ELF-1 (cell line): Measurements from ENCODE around the gene CDH13.

ENCODE experiments used
- DNase-seq: peaks from one replicate; pipeline ENCODE4 v3.0.0-alpha.2; 2016; ENCODE audit warnings: low read depth, low spot score

CDH13 gene

DNA sequence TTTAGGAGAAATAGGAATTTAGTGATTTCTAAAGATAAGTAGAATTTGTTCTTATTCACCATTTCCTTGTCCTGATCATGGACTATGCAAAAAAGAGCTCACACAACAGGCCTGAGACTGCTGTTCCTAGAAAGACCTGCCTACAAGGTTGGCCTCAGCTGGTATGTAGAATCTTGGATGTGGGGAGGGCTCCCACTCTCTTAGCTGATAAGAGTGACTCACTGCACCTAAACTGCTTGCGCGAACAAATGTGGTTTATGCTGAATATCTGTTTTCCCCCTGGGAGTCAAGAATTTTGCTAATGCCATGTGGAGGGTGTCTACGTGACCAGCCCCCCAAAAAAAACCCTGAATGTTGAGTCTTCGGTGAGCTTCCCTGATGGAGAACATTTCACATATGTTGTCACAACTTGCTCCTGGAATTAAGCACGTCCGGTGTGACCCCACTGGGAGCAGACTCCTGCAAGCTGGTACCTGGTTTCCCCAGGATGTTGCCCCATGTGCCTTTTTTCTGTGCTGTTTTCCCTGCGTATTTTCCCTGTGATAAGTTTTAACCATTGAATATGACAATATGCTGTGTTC, 1112.2 kb downstream of the CDH13 start:
- DNase-seq = no peak

DNA sequence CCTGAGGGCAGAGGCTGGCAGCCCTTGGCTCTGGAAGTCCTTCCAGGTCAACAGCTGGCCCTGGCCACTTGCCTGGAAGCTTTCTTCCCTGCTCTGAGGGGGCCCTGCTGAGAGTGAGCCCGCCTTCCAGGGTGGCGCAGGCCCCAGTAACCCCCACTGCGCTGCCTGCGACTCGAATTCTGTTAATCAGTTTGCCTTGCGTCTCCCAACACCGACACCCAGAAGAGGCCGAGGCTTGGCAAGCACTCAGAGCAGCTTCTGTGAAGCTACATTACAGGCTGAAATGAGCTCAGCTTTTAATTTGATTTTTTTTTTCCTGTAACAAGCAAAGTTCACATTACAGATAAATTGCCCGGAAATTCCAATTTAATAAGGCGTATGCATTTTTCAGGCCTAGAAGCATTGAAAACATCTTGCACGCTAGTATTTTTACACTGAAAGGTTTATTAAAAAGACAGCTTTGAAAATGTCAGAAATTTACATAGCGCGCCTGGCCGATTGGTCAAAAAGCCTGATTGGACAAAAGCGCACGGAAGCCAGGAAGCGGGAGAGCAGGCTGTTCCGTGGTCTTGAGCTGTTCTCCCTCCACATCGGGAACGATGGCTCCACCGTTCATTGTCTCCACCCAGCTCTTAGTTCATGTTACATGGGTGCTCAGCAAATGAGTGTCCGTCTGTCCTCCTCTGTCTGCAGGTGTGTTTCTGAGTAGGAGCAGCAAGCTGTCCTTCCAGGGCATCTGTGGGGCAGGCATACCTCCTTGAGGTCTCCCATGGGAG, 1115.5 kb downstream of the CDH13 start:
- peak; percentile 16 for DNase-seq

DNA sequence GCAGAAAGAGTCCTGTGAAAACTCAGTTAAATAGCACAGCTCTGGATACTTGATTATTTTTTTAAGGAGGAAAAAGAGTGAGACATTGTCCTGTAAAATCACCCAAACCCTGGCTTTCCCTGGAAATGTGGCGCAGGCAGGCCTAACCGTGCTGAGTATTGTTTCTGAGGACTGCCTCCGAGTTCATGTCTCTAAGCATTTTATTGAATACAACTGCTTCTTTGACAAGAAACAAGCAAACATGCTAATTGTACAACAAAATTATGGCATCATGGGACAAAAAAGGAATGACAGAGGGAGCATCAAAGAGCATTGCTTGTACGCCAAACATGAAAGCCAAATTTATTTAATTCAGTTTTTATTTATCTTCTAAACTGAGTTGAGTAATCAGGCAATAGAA, 1116.5 kb downstream of the CDH13 start:
- DNase-seq = no peak

DNA sequence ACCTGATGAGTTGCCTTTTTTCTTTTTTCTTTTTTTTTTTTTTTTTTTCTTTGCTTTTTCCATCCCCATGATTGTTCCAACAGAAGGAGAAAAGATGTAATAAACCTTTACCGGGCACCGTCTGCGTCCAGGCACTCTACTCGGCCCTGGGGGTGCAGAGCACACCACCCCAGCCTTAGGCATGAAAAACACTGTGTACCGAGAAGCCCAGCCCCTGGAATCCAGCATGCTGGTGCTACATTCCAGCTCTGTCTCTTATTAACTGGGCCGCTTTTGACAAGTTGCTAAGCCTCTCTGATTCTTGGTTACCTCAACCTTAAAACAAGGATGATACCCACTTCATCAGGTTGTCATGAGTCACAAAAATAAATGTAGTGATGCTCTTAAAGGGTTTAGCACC, 1117.0 kb downstream of the CDH13 start:
- DNase-seq = peak; percentile 22

DNA sequence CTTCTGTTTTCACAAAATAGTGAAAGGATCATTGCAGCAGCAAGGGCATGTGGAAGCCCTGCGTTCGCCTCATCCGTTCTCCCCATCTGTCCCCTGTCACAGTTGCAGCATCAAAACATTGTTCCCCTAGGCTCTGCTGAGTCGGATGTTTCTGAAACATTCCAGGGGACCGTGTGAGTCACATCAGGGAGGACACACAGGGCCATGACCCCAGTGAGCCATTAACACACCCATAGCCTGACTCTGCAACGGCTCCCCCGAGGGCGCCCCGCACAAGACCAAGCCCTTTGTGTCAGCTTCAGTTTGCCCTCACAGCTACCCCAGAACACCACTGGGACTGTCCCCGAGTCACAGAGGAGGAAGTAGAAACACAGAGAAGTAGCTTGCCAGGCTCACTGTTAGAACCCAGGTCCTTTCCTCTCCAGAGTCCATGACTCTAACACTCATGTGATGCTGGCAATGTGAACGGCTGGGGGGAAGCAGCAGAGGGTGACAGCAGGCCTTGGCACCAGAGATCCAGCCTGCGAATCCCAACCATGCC, 1117.7 kb downstream of the CDH13 start:
- peak; percentile 85 for DNase-seq

DNA sequence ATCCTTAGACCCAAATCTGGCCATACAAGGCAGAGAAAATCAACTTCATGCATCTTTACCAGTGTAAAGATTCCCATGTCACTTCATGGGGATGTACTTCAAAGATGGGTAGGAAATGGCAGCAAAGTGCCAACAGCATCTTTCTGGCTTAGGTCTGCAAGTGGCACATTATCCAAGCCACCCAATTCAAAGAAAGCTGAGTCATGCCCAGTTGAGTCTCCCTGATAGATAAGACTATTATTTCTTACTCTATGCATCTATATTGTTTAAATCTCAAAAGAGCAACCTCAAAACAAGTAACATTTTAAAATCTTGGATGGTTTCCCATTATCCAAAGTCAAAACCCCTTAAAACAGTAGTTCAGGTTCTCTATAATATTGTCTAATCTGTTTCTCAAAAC, 1119.8 kb downstream of the CDH13 start:
- DNase-seq = no peak

DNA sequence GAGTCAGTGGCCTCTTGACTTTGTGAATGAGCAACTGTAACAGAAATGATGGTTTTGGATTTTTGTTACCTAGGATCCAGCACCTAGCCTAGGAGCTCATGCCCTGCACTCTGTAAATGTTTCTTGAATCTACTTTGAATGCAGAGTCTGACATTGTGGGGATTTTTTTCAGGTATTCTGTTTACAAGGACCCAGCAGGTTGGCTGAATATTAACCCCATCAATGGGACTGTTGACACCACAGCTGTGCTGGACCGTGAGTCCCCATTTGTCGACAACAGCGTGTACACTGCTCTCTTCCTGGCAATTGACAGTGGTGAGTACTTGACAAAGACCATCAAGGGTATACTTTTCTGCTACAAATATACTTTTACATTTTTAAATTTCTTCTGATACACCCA, 1121.2 kb downstream of the CDH13 start:
- DNase-seq = no peak

DNA sequence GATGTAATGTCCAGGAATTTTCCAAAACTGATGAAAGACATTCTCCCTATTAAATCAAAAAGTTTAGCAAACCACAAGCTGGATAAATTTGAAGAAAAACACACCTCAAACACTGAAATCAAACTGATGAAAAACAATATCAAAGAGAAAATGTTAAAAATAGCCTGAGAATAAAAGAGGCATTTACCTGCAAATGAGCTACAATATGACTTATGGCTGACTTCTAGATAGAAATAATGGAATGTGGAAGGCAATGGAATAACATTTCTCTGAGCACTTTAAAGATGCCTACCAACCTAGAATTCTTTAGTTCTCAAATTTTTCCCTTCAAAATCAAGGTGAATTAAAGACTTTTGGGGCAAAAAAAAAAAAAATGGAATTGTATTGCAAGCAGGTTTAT, 1128.6 kb downstream of the CDH13 start:
- DNase-seq = no peak

DNA sequence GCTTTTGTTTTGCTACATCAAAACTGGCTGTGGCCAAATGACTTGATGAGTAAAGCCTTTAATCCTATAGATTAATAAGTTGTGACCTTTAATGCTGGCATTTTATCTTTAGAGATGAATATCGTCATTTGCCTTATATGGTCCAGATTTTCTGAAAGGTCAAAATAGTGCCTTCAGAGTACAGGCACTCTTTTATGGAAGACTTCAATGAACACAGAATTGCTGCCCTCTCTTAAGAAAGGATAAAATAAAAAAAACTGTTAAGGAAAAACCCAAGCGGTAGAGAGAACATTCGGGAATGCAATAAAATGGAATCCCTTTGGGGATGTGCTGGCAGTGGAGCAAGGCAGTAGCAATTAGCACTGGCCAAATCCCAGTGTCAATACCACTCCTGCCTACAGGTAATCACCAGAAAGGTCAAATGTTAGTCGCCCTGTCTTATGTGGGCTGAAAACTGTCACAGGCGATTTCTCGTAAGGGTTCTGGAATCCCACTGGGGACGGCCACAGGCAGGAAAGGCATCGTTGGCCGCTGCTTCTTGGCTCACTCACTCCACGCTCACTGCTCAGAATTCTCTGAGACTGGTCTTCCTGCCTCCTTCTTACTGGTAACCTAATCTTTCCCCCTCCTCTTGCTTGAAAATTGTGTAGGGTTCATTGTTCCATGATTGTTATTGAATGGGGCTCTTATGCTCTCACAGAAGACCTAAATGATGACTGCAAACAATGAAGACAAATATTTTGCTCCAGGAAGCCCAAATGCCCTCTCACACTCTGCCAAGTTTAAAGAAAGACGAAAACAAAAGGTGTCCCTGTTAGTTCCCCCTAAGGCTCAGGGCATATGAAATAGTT, 1135.6 kb downstream of the CDH13 start:
- peak; percentile 8 for DNase-seq

DNA sequence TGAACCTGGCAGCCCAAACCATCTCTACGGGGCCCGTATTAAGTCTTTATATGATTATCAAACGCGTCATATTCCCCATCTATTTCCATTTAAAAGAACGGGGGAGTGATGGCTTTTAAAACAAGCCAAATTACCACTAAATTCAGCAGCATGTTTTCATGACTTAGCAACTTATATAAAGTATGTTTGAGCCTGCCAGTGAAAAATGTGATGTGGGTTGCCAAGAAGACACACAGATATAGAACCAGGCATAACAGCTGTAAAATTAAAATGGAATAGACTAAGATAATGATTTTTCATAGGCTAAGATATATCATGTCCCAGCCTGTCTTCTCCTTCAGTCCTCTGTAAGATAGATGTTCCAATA, 1136.2 kb downstream of the CDH13 start:
- no peak for DNase-seq

DNA sequence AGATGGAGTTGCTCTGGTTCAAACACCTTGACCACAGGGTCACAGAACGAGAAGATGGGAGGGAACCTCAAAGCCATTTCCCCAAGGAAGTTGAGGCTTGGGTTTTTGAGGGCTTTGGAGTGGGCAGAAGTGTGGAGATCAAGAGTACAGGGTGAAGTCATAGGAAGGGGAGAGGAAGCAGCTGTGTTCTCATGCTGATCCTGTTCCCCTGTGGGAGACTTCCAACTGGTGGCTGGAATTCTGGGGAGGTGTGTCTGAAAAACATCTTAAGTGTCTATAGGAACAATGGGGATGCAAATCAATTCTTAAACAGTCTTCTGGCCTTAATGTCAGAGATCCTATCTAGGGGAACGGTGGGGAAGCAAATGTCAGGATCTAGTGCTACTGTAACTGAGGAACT, 1142.2 kb downstream of the CDH13 start:
- peak; percentile 14 for DNase-seq

DNA sequence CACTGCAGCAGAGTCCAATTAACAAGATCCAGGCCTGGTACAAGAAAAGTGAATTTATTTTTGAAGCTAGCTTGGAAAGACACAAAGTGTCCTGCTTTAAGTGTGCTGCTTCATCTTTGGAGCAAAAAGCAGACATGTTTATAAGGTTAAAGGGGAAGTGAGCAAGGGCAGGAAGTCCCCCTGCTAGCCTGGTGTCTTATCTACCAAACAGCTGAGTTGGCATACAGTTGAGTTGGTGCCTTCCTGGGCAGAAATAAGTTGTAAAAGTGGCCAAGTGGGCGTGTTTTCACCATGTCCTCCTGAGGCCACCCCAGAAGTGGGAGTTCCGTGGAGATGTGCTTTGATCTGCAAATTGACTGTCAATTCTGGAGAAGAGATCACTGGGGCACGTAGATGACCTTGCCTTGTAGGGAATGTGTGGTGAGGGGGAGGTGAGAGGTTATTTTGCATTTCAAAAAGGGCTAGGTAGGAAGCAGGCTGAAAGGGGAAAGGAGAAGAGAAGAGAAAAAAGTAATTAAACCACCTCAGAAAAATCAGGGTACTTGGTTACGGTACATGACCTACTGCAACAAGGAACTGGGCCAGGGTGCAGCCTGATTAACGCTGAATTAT, 1142.7 kb downstream of the CDH13 start:
- DNase-seq = peak; percentile 54

DNA sequence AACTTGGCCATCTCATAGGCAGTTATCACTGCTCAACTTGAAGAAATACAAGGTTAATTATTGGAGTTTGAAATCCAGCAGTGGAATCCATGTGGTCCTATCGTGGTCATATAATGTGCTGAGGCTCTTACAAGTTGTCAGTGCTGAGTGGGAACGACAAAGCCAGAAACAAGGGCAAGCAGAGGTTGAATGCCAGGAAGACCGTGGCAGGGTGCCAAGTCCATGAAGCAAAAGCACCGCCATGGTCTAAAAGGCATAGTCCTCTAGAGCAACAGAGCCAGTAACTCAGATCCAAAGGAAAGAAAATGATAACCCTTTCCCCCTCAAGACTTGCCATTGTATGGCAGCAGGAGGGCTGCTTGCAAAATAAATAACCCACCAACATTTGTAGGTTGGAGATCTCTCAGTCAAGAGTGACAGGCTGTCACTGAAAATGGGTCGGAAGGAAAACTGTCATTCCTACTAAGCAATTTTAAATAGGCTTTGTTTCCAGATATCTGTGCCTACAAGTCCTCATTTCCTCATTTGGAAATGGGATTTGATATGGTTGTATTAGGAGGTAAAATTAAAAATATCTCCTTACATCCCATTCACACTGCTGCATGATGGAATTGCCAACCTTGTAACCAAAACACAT, 1144.7 kb downstream of the CDH13 start:
- no peak for DNase-seq

DNA sequence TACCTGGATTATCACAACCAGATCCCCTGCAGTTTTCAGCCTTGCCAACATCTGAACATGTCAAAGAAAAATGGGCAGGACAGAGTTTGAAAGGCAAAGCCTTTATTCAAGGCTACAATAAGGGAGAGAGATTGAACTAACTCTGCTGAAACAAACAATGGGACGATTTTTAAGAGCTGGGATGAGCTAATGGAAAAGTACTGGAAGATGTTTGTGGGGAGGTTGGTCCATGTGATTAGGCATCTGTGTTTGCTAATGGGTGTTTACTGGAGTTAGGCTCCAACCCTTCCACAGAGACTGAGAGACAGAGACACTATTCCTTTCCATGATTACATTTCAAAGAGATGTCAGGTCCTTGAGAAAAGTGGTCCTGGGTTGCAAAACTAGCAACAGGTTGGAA, 1146.0 kb downstream of the CDH13 start:
- DNase-seq = no peak

DNA sequence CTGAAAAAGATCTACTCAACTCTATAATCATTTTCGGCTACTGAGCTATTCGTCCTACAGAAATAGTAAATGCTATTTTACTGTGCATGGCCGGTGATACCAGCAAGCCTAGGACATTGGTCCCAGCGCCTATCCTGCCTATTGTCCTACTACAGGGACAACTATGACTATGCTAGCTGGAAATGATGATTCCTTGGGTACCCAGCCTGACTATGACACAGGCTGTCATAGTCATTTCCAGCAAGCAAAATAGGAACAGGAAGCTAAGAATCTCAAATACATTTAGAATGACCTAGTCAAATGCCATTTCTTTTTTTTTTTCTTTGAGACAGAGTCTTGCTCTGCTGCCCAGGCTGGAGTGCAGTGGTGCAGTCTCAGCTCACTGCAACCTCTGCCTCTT, 1147.3 kb downstream of the CDH13 start:
- DNase-seq = no peak

DNA sequence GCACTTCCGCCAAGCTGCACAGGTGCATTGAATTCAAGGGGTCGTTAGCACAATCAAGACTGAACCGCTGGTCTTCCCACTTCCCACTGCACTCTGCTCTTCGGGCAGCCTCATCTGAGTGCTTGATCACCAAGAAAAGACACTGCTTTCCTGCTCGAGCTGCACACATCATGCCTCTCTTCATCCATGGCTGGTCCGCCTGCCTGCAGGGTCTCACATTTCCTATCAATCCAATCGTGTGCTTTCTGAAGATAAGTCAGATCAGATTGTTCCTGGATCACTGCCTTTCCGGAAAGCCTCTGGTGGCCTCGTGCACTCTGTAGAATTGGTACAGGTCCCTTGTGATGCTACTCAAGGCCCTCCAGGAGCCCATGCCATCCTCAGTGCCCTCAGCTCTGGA, 1150.2 kb downstream of the CDH13 start:
- no peak for DNase-seq

DNA sequence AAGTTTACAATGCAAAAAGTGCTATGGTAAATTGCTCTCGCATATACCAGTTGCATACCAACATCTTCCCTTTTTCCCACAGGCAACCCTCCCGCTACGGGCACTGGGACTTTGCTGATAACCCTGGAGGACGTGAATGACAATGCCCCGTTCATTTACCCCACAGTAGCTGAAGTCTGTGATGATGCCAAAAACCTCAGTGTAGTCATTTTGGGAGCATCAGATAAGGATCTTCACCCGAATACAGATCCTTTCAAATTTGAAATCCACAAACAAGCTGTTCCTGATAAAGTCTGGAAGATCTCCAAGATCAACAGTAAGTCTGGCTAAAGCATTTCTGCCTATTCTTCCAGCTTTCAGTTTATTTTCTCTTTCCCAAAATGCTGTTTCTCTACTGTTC, 1153.1 kb downstream of the CDH13 start:
- DNase-seq = no peak

DNA sequence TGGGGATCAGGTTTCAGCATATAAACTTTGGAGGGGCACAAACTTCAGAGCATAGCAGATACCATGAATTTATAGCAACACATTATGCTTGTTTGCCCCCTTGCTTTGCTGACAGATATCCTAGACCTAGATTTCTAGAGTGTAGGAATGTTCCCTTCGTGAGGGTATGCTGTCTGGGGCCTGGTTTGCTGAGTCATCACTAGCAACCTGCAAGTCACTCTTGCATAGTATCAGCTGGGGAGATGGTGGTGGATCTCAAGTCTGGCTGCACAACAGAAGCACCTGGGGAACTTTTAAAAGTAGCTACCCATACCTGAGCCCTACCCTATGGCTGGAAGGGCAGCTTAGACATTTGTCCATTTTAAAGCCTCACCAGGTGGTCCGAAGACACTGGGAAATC, 1158.7 kb downstream of the CDH13 start:
- DNase-seq = no peak

DNA sequence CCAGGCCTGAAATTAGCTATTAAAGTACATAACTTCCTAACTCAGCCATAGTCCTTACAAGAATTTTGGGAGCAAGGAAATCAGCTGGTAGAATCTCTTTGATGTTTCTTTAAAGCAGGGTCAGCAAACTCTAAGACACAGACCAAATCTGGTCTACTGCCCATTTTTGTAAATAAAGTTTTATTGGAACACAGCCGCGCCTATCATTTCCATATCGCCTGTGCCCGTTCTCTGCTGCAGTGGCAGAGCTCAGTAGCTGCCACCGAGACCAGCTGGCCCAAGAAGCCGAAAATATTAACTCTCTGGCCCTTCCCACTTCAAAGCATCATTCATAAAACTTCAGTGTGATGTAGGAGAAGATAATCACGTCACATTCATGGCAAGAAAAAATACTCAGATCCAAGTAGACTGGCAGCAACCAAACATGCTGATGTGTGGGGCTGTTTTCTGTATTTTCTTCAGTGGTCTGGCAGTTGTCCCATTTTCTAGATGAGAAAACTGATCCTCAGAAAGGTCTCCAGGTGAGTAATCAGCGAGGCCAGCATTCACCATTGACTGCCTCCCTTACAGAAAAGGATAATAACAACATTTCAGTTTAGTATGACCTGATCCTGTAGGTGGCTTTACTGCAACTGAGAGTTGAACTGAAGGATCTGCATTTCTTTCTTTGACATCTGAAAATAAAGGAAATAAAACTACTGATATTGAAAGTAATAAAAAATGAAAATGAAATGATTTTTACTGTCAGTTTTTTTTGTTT, 1163.1 kb downstream of the CDH13 start:
- no peak for DNase-seq

DNA sequence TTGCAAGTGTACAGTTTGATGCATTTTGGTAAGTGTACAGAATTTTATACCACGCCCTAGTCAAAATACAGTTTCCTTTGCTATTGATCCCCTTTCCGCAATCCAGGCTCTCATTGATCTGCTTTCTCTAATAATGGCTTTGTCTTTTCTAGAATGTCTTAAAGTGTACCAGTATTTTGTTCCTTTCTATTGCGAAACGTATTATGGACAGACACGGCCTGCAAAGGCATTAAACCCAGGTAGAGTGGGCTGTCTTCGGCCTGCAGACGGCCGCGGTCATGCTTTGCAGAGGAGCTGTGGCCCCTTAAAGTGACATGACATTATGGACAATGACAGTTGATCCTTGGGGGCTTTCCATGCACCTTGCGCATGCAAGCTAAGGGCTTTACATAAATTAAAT, 1165.1 kb downstream of the CDH13 start:
- DNase-seq = no peak

DNA sequence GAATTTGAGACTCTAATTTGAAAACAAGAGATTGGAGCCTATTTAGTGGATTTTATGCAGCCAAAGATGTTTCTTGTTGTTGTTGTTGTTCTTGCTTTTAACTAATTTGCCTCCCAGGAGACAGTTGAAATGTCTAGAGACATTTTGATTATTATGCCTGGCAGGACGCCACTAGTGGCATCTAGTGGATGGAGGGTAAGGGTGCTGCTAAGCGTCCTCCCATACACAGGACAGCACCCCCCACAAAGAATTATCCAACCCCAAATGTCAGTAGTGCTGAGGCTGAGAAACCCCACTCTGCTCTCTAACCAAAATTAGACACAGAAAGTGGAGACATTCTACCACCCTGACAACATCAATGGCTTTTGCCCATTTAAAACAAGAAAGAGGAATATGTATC, 1165.6 kb downstream of the CDH13 start:
- no peak for DNase-seq
